ENCODE data around the gene EXD3. TPM values are rescaled to one million over a fixed set of nuclear protein-coding genes. Genes with fewer than 3 reads are reported as not detected.

EXD3 gene
- polyA plus RNA-seq, 1 of the 3 experiments (the other 2 are of a cell fraction), result 11.5 TPM

- Histone ChIP-seq H3K36me3 (replicated peaks in 1 of 2; ENCODE audit: control insufficient read depth in 1 of 2, insufficient read depth in 2 of 2, low read length in 1 of 2) (peaks cover 12 to 33% of the 10 kb centered on the region in 2 experiments), H3K27me3 (ENCODE audit: insufficient read depth) (no peaks in the 10 kb centered on the region), H3K4me3 (ENCODE audit: low read depth in 2 of 2, low read length in 1 of 2) (no peak overlapping the region), H3K4me1 (ENCODE audit: control insufficient read depth in 1 of 2, insufficient read depth in 2 of 2, low read depth in 1 of 2, low read length in 1 of 2) (no peaks in the 10 kb centered on the region; a peak in 2 of 4 replicates), H3K9ac (no peak overlapping the region), H3K9me3 (no peaks in the 10 kb centered on the region), H3K79me2 (ENCODE audit: insufficient read depth) (no peaks in the 10 kb centered on the region), H3K27ac (ENCODE audit: low read depth in 2 of 2, low read length in 1 of 2) (no peak overlapping the region), H3F3A (replicated peaks; ENCODE audit: insufficient read depth) (peaks cover 8% of the 10 kb centered on the region), H3K9me2 (no peaks in the 10 kb centered on the region), H4K20me1 (ENCODE audit: insufficient read depth) (0 out of 2 replicates have a peak, but pooled peaks cover 3% of the 10 kb centered on the region), H3K4me2 (no peak overlapping the region), H2AFZ (ENCODE audit: low read depth) (no peak overlapping the region)
- peak; percentile 65 for DNase-seq
- CTCF ChIA-PET, result interaction anchor here (0.8 to 2.8 kb wide), 4 partner anchors 11 to 173 kb away, joined by 3 to 18 read pairs (median 10); no protein-coding TSS in a partner anchor
- POLR2A ChIA-PET, result interaction anchor here (1.0 to 1.5 kb wide), 5 partner anchors 8 to 52 kb away, joined by 3 to 8 read pairs (median 3); no protein-coding TSS in a partner anchor
- WGBS (ENCODE audit: low lambda C conversion rate), result 100% methylated on average over 5 of the region's 13 CpGs
- TF ChIP-seq REST (IDR thresholded peaks at IDR 0.05; ENCODE audit: low read depth, low read length) (no peak), TCF12 (IDR thresholded peaks at IDR 0.05) (no peak), EZH2phosphoT487 (IDR thresholded peaks at IDR 0.05; ENCODE audit: borderline replicate concordance, low read depth) (no peak), RXRA (IDR thresholded peaks at IDR 0.05; ENCODE audit: borderline replicate concordance, low read depth) (no peak), RAD21 (IDR thresholded peaks at IDR 0.05; ENCODE audit: low read length) (no peak), TAF1 (IDR thresholded peaks at IDR 0.05; ENCODE audit: borderline replicate concordance, low read depth, low read length) (no peak)
Observed at GRCh38 chr9:137273095-137273490, 149.9 kb downstream of the EXD3 start.

DNA sequence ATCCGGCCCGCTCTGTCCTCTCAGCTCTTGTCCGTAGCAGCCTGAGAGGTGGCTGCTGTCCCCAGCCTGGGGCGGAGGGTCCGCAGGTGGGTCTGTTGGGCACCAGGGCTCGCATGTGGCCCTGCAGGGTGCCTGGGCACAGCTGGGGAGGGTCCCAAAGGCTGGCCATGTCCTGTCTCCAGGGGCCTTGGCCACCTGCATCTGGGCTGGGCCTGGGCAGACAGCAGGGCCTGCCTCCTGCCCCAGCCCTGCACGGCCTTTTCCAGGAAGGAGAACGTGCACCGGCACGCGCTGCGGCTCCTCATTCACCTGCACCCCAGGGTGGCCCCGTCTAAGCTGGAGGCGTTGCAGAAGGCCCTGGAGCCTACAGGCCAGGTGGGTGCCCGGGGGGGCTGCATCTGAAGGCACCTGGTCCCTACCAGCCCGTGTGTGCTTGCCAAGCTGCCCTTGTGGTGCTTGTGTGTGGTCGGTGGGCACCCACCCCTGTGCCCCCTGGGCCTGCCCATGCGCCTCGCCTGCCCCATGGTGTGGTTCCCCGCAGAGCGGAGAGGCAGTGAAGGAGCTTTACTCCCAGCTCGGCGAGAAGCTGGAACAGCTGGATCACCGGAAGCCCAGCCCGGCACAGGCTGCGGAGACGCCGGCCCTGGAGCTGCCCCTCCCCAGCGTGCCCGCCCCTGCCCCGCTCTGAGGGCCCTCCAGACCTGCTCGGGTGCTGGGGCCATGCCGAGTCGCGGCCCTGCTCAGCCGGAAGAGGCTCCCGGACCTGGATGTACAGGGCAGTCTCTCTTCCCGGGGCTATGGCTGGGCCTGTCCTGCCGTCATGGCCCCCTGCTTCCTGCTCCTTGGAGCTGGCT lies 150.5 kb downstream of the EXD3 start:
- no peaks in the 10 kb centered on the region for H3K9me2 ChIP-seq
- H4K20me1 ChIP-seq (ENCODE audit: insufficient read depth), result 0 out of 2 replicates have a peak, but pooled peaks cover 3% of the 10 kb centered on the region
- ChIA-PET CTCF (interaction anchor here (0.8 to 2.8 kb wide), 5 partner anchors 11 to 173 kb away, joined by 3 to 18 read pairs (median 5); no protein-coding TSS in a partner anchor), POLR2A (interaction anchor here (1.1 to 1.5 kb wide), 3 partner anchors 9 to 36 kb away, joined by 3 to 8 read pairs (median 3); no protein-coding TSS in a partner anchor)
- H3K4me1 ChIP-seq (ENCODE audit: control insufficient read depth in 1 of 2, insufficient read depth in 2 of 2, low read depth in 1 of 2, low read length in 1 of 2), result no peaks in the 10 kb centered on the region; a peak in 2 of 4 replicates
- peaks cover 8% of the 10 kb centered on the region for H3F3A ChIP-seq (replicated peaks; ENCODE audit: insufficient read depth)
- H2AFZ ChIP-seq (ENCODE audit: low read depth), result no peak overlapping the region
- WGBS (ENCODE audit: low lambda C conversion rate), result 89% methylated on average over 18 of the region's 39 CpGs
- H3K9me3 ChIP-seq, result no peaks in the 10 kb centered on the region
- no peak overlapping the region for H3K4me2 ChIP-seq
- no peak overlapping the region for H3K27ac ChIP-seq (ENCODE audit: low read depth in 2 of 2, low read length in 1 of 2)
- H3K79me2 ChIP-seq (ENCODE audit: insufficient read depth), result no peaks in the 10 kb centered on the region
- DNase-seq, result no peak
- TF ChIP-seq GATA2 (CRISPR knock-in tag; IDR thresholded peaks at IDR 0.05) (no peak), RXRA (IDR thresholded peaks at IDR 0.05; ENCODE audit: borderline replicate concordance, low read depth) (no peak), FOXM1 (IDR thresholded peaks at IDR 0.05; ENCODE audit: low read depth) (no peak), MEF2A (IDR thresholded peaks at IDR 0.05; ENCODE audit: borderline replicate concordance, low read depth) (no peak), POLR2AphosphoS5 (IDR thresholded peaks at IDR 0.05; ENCODE audit: low read depth, low read length) (no peak)
- no peaks in the 10 kb centered on the region for H3K27me3 ChIP-seq (ENCODE audit: insufficient read depth)
- no peak overlapping the region for H3K4me3 ChIP-seq (ENCODE audit: low read depth in 2 of 2, low read length in 1 of 2)
- no peak overlapping the region for H3K9ac ChIP-seq
- peaks cover 19 to 36% of the 10 kb centered on the region in 2 experiments for H3K36me3 ChIP-seq (replicated peaks in 1 of 2; ENCODE audit: control insufficient read depth in 1 of 2, insufficient read depth in 2 of 2, low read length in 1 of 2)

Measured in SK-N-SH (cell line).